PC-9 (cell line): ENCODE results near the gene LMBRD1.

Experiments used
- EZH2 ChIP-seq: fragments of 200-600 bp; sonication (generic); IDR thresholded peaks from 2 replicates; pipeline ENCODE4 v1.8.0; 2017; ENCODE audit warnings: antibody characterized with exemption, low read depth
- TF ChIP-seq, protein P1 (sequence below): fragments of 200-600 bp; sonication (generic); conservative IDR thresholded peaks from 2 replicates; pipeline ENCODE4 v1.6.1; 2017; ENCODE audit warnings: mixed run types, antibody characterized with exemption, mild to moderate bottlenecking, moderate library complexity

DNA sequence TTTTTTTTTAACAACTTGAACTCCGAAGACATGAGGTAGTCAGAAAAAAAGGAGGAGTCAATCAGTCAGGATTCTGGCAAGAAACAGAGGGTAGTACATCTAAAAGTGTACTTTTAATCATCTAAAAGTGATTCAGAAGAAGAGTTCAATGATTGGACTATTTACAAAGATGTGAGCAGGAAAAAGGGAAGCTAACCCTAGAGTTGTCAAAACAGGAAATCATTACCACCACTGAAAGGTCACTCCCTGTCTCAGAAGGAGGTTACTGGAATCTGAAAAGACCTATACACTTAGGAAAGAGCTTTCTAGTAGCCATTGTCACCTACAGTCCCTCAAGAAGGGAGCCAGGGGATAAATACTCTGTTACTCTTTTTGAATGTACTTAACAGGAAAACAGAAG, 16.7 kb upstream of the LMBRD1 start:
- TF ChIP-seq, protein P1, sequence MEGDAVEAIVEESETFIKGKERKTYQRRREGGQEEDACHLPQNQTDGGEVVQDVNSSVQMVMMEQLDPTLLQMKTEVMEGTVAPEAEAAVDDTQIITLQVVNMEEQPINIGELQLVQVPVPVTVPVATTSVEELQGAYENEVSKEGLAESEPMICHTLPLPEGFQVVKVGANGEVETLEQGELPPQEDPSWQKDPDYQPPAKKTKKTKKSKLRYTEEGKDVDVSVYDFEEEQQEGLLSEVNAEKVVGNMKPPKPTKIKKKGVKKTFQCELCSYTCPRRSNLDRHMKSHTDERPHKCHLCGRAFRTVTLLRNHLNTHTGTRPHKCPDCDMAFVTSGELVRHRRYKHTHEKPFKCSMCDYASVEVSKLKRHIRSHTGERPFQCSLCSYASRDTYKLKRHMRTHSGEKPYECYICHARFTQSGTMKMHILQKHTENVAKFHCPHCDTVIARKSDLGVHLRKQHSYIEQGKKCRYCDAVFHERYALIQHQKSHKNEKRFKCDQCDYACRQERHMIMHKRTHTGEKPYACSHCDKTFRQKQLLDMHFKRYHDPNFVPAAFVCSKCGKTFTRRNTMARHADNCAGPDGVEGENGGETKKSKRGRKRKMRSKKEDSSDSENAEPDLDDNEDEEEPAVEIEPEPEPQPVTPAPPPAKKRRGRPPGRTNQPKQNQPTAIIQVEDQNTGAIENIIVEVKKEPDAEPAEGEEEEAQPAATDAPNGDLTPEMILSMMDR, result no peak
- TF ChIP-seq EZH2, result no peak
